Panc1 (cell line): ENCODE measurements around the gene GPRC6A. TPM values are rescaled to one million over a fixed set of nuclear protein-coding genes. Genes with fewer than 3 reads are reported as not detected.

Experiments used
- ATAC-seq: fragments of 200-7000 bp; cut with Tn5 transposase; 2 replicates; pipeline ENCODE4 v1.9.1; 2020; ENCODE audit warnings: mild to moderate bottlenecking, moderate library complexity
- BruUV-seq: library from RNA; stranded (reverse); fragments of 400-500 nt; replicated peaks from 2 replicates; lab custom pipeline; 2021; lab: Mats Ljungman, UMichigan
- CTCF ChIA-PET: fragments of 300-600 bp; sonication (Branson Sonifier 250); formaldehyde crosslinking; loops from one replicate; lab custom pipeline; 2022; ENCODE audit warnings: antibody characterized with exemption; lab: Charles Lee
- POLR2A ChIA-PET: fragments of 300-600 bp; sonication (Branson Sonifier 250); formaldehyde crosslinking; loops from one replicate; lab custom pipeline; 2022; ENCODE audit warnings: antibody characterized with exemption; lab: Charles Lee
- DNase-seq: peaks from one replicate; pipeline ENCODE4 v3.0.0-alpha.2; 2010; ENCODE audit warnings: low read depth, low spot score
- H3K27ac ChIP-seq: 2 replicates; pipeline ENCODE4 v1.5.1; 2011; ENCODE audit warnings: mild to moderate bottlenecking, low read length, inconsistent platforms
- H3K27me3 ChIP-seq: fragments of 200-500 bp; sonication (Bioruptor generic); 2 replicates; pipeline ENCODE4 v1.6.0; 2014; ENCODE audit warnings: low read length, inconsistent platforms; ENCODE audit not compliant: control insufficient read depth, insufficient read depth
- H3K36me3 ChIP-seq: fragments of 200-500 bp; sonication (Bioruptor generic); 2 replicates; pipeline ENCODE4 v1.5.1; 2014; ENCODE audit warnings: inconsistent platforms, mild to moderate bottlenecking, low read length, moderate library complexity; ENCODE audit not compliant: control insufficient read depth, insufficient read depth
- H3K4me1 ChIP-seq: 2 replicates; pipeline ENCODE4 v1.5.1; 2011; ENCODE audit warnings: inconsistent platforms, mild to moderate bottlenecking, low read length, moderate library complexity; ENCODE audit not compliant: control insufficient read depth, insufficient read depth
- H3K4me3 ChIP-seq, 2 experiments: 2 replicates each; pipeline ENCODE4 v1.5.1; 2011 to 2012; ENCODE audit warnings: low read depth in 2 of 2, low read length in 2 of 2, mild to moderate bottlenecking in 2 of 2, inconsistent platforms in 1 of 2, moderate library complexity in 1 of 2
- H3K9me3 ChIP-seq: fragments of 200-500 bp; sonication (Bioruptor generic); 2 replicates; pipeline ENCODE4 v1.5.1; 2014; ENCODE audit warnings: low read depth, mild to moderate bottlenecking, inconsistent platforms, low read length, moderate library complexity; ENCODE audit not compliant: control insufficient read depth, insufficient read depth
- POLR2AphosphoS5 ChIP-seq: IDR thresholded peaks from 2 replicates; pipeline ENCODE4 v1.6.1; 2012; ENCODE audit warnings: mild to moderate bottlenecking, low read depth, low read length, moderate library complexity
- SIN3A ChIP-seq: IDR thresholded peaks from 2 replicates; pipeline ENCODE4 v1.6.1; 2012; ENCODE audit warnings: low read depth, mild to moderate bottlenecking, low read length, moderate library complexity, borderline replicate concordance; ENCODE audit not compliant: insufficient read depth
- TCF7L2 ChIP-seq: IDR thresholded peaks from 2 replicates; pipeline ENCODE4 v1.6.1; 2011; ENCODE audit warnings: mild to moderate bottlenecking, low read depth, low read length, inconsistent platforms
- in situ Hi-C: cut with HindIII; loops from 2 replicates; pipeline ENCODE4 v1.10.0; 2016; ENCODE audit warnings: low sequenced_read_pairs, low pct_unique_long_range_greater_than_20kb
- intact Hi-C: fragments of 100-400 bp; cut with micrococcal nuclease; formaldehyde crosslinking; loops from one replicate; pipeline ENCODE4 v1.10.0; 2022; ENCODE audit not compliant: unreplicated experiment
- total RNA-seq: library from RNA; stranded (reverse); gene quantifications from one replicate; pipeline ENCODE4 v1.2.1, GENCODE V29; 2021; ENCODE audit not compliant: unreplicated experiment
- TF ChIP-seq, protein P1 (sequence below), 2 experiments: IDR thresholded peaks; 2 replicates each; pipeline ENCODE4 v1.6.1; 2011 to 2012; ENCODE audit warnings: low read depth in 2 of 2, control low read depth in 1 of 2, low read length in 1 of 2, mild to moderate bottlenecking in 1 of 2, moderate library complexity in 1 of 2; ENCODE audit not compliant: insufficient read depth in 1 of 2
- TF ChIP-seq, protein P2 (sequence below): fragments of 450-650 bp; IDR thresholded peaks from 2 replicates; pipeline ENCODE4 v1.5.1; 2017; ENCODE audit warnings: mild to moderate bottlenecking

Gene GPRC6A
- total RNA-seq, 1 experiment from 2014 or later = not detected

DNA sequence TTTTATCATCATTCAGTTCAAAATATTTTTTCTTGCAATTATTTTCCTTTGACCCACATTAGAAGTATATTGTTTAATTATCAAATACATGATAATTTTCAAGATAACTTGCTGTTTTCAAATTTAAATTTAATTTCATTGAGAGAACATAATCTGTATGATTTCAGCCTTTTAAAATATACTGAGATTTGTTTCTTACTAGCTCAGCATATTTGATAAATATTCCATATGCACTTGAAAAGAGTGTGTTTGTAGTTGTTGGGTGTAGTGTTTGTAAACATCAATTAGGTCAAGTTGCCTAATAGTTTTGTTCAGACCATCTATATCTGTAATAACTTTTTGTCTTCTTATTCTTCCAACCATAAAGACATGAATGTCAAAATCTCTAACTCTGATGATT, 29.2 kb upstream of the GPRC6A start:
- POLR2A ChIA-PET = no interaction called here
- intact Hi-C loops = no loop called here
- no TSS peak for BruUV-seq
- Histone ChIP-seq H3K36me3 (no peaks in the 10 kb centered on the region), H3K27ac (no peak overlapping the region), H3K9me3 (peaks cover 12% of the 10 kb centered on the region; the same call in 1 of the 2 replicates), H3K4me1 (no peaks in the 10 kb centered on the region), H3K4me3 (no peak overlapping the region), H3K27me3 (no peaks in the 10 kb centered on the region)
- in situ Hi-C loops = no loop called here
- DNase-seq = no peak
- no peak for TF ChIP-seq TCF7L2
- TF ChIP-seq, protein P1, sequence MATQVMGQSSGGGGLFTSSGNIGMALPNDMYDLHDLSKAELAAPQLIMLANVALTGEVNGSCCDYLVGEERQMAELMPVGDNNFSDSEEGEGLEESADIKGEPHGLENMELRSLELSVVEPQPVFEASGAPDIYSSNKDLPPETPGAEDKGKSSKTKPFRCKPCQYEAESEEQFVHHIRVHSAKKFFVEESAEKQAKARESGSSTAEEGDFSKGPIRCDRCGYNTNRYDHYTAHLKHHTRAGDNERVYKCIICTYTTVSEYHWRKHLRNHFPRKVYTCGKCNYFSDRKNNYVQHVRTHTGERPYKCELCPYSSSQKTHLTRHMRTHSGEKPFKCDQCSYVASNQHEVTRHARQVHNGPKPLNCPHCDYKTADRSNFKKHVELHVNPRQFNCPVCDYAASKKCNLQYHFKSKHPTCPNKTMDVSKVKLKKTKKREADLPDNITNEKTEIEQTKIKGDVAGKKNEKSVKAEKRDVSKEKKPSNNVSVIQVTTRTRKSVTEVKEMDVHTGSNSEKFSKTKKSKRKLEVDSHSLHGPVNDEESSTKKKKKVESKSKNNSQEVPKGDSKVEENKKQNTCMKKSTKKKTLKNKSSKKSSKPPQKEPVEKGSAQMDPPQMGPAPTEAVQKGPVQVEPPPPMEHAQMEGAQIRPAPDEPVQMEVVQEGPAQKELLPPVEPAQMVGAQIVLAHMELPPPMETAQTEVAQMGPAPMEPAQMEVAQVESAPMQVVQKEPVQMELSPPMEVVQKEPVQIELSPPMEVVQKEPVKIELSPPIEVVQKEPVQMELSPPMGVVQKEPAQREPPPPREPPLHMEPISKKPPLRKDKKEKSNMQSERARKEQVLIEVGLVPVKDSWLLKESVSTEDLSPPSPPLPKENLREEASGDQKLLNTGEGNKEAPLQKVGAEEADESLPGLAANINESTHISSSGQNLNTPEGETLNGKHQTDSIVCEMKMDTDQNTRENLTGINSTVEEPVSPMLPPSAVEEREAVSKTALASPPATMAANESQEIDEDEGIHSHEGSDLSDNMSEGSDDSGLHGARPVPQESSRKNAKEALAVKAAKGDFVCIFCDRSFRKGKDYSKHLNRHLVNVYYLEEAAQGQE (IDR thresholded peaks at IDR 0.05; ENCODE audit: insufficient read depth in 1 of 2, low read depth in 2 of 2, low read length in 1 of 2) = no peak
- TF ChIP-seq, protein P2, sequence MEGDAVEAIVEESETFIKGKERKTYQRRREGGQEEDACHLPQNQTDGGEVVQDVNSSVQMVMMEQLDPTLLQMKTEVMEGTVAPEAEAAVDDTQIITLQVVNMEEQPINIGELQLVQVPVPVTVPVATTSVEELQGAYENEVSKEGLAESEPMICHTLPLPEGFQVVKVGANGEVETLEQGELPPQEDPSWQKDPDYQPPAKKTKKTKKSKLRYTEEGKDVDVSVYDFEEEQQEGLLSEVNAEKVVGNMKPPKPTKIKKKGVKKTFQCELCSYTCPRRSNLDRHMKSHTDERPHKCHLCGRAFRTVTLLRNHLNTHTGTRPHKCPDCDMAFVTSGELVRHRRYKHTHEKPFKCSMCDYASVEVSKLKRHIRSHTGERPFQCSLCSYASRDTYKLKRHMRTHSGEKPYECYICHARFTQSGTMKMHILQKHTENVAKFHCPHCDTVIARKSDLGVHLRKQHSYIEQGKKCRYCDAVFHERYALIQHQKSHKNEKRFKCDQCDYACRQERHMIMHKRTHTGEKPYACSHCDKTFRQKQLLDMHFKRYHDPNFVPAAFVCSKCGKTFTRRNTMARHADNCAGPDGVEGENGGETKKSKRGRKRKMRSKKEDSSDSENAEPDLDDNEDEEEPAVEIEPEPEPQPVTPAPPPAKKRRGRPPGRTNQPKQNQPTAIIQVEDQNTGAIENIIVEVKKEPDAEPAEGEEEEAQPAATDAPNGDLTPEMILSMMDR = no peak
- TF ChIP-seq POLR2AphosphoS5 = no peak
- TF ChIP-seq SIN3A = no peak
- ATAC-seq = no peak
- CTCF ChIA-PET = no interaction called here

DNA sequence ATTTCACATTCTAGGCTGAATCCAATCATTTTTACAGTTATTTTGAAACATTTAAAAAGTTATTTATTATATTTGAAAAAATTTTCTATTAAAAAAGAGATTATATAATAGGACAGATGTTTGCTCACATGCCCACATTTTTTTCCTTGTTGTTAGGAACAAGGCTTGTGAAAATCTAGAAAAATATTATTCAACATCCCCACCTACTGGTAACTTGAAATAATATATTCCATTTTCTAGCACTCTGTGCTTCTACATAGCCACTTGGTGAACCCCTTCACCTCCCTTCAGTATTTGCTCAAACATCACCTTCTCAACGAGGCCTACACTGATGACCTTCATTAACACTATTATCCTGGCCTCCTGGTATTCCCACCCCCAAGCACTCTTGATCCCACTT, 18.3 kb upstream of the GPRC6A start:
- ChIA-PET POLR2A (no interaction called here), CTCF (no interaction called here)
- in situ Hi-C loops (no loop called here), intact Hi-C loops (loop anchor here (1.0 kb wide), 1 partner anchor 67 kb away; no protein-coding TSS in a partner anchor)
- no peak overlapping the region for H3K4me3 ChIP-seq
- H3K27ac ChIP-seq = no peak overlapping the region
- peak; percentile 24 for DNase-seq
- H3K36me3 ChIP-seq = no peaks in the 10 kb centered on the region
- TF ChIP-seq, protein P1 (IDR thresholded peaks at IDR 0.05; ENCODE audit: insufficient read depth in 1 of 2, low read depth in 2 of 2, low read length in 1 of 2) = no peak
- TF ChIP-seq, protein P2 = peak; percentile 57
- no peaks in the 10 kb centered on the region for H3K4me1 ChIP-seq
- ATAC-seq = peak; percentile 92
- peaks cover 6% of the 10 kb centered on the region; the same call in 1 of the 2 replicates for H3K27me3 ChIP-seq
- no TSS peak for BruUV-seq
- H3K9me3 ChIP-seq = no peaks in the 10 kb centered on the region
